Sigmoid colon (tissue), 7 donors: Measurements from ENCODE around the gene VANGL1. TPM values are rescaled to one million over a fixed set of nuclear protein-coding genes. Genes with fewer than 3 reads are reported as not detected.

Experiments
- DNase-seq: peaks from one replicate; pipeline ENCODE4 v3.0.0-alpha.2; 2019
- H3K27ac ChIP-seq, 4 donors: fragments of 200-600 bp; sonication (generic); one replicate each; pipeline ENCODE4 v1.5.1; 2016 to 2019; ENCODE audit warnings: mild to moderate bottlenecking in 1 of 4
- H3K27me3 ChIP-seq, 3 donors: fragments of 200-600 bp; sonication (generic); one replicate each; pipeline ENCODE4 v1.5.1; 2019; ENCODE audit warnings: mild to moderate bottlenecking in 1 of 3
- H3K36me3 ChIP-seq, 4 donors: fragments of 200-600 bp; sonication (generic); one replicate each; pipeline ENCODE4 v1.5.1; 2016 to 2019
- H3K4me1 ChIP-seq, 4 donors: fragments of 200-600 bp; sonication (generic); one replicate each; pipeline ENCODE4 v1.5.1; 2017 to 2019
- H3K4me3 ChIP-seq, 4 donors: fragments of 200-600 bp; sonication (generic); one replicate each; pipeline ENCODE4 v1.5.1; 2017 to 2019; ENCODE audit warnings: mild to moderate bottlenecking in 2 of 4, moderate library complexity in 1 of 4
- H3K9me3 ChIP-seq, 4 donors: fragments of 200-600 bp in 3 of 4; sonication (generic) in 3 of 4; one replicate each; pipeline versions ENCODE4 v1.5.1 to v1.6.1; 2013 to 2019
- CTCF ChIP-seq, 4 experiments: fragments of 450-650 bp in 3 of 4; fragments of 200-600 bp in 1 of 4; IDR thresholded peaks; one replicate each; pipeline ENCODE4 v1.5.1; 2016 to 2019; ENCODE audit warnings: antibody characterized with exemption in 4 of 4, mild to moderate bottlenecking in 3 of 4, moderate library complexity in 2 of 4
- EP300 ChIP-seq, 4 donors: sonication (generic); formaldehyde crosslinking; IDR thresholded peaks; one replicate each; pipeline ENCODE4 v1.6.1; 2017; ENCODE audit warnings: antibody characterized with exemption in 4 of 4
- POLR2A ChIP-seq, 2 donors: fragments of 450-650 bp; IDR thresholded peaks; one replicate each; pipeline ENCODE4 v1.6.1; 2016; ENCODE audit warnings: antibody characterized with exemption in 2 of 2, mild to moderate bottlenecking in 2 of 2, moderate library complexity in 2 of 2
- POLR2AphosphoS5 ChIP-seq, 4 donors: sonication (generic); formaldehyde crosslinking; IDR thresholded peaks; one replicate each; pipeline ENCODE4 v1.6.1; 2017; ENCODE audit warnings: antibody characterized with exemption in 4 of 4
- WGBS, 2 donors: extraction: QIAGEN DNeasy Blood & Tissue Kit; methylation state at CpG; one replicate each; pipeline ENCODE4 v1.1.7; 2013; 5-methylcytosine and 5-hydroxymethylcytosine counted together
- intact Hi-C: fragments of 100-400 bp; cut with DNase I; formaldehyde crosslinking; loops from one replicate; pipeline ENCODE4 v1.15.1; 2023
- polyA plus RNA-seq, 3 donors: library from polyadenylated mRNA; stranded (reverse); fragments of 200-250 nt; gene quantifications; one replicate each; pipeline ENCODE4 v1.2.3, GENCODE V29; 2013
- total RNA-seq, 4 donors: library from RNA; depleted of rRNA; stranded (reverse); fragments of >200 nt; gene quantifications; one replicate each; pipeline ENCODE4 v1.1.0, GENCODE V29; 2016
- donor health status: healthy with polysubstance abuse.
- donor health status: Bipolar disorder and iron deficiency.
- donor health status: healthy.

Gene VANGL1
- total and polyA plus RNA-seq, 7 donors, result 1.2 to 14.7 (median 7.1) TPM

DNA sequence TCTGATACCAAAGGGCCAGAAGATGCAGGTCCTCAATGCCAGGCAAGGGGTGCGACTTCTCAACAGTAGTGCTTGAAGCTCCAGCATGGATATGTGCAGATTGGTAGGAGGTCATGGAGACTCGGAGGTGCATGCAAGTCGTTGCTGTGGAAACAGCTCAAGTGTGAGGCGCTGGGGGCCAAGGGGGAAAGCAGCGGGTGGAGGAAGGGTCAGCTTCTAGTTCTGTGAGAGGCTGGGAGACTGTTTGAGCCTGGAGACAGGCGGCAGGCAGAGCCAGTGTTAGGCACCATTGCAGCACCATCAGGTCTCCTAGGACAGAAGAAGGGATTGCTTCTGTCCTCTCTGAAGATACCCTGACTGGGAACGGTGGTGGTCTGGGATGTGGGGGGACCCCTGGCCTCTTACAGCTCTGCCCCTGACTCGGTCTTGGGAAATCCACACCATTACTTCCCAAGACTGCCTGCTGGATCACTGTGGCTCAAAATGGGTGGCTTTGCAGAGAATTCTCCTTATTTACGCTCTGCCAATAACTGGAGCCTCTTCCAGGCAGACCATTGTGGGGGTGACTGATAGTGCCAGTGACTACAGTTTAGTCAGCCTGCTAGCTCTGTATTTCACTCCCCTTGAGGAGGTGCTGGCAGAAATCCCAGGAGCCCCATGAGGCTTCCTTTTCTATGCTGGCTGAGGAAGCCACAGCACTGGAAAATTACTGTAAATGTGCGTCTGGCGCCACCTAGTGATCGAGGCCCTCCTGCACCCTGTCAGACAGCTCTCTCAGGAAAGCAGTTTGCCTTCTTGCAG is 46.3 kb upstream of the VANGL1 start:
- Histone ChIP-seq H3K36me3 (no peaks in the 10 kb centered on the region), H3K9me3 (no peaks in the 10 kb centered on the region), H3K4me3 (no peak overlapping the region), H3K27me3 (no peaks in the 10 kb centered on the region), H3K4me1 (peaks cover 0 to 5% (median 4%) of the 10 kb centered on the region in 4 donors), H3K27ac (no peak overlapping the region)
- TF ChIP-seq POLR2A (IDR thresholded peaks at IDR 0.05) (no peak), CTCF (IDR thresholded peaks at IDR 0.05) (peak; percentile 69 to 91 (median 82)), EP300 (IDR thresholded peaks at IDR 0.05) (no peak)
- 61 to 65% methylated on average over 12 of the region's 12 CpGs for WGBS, 2 donors
- peak; percentile 91 for DNase-seq
- intact Hi-C loops, result loop anchor here (1.0 to 10.0 kb wide), 3 partner anchors 131 to 618 kb away; no protein-coding TSS in a partner anchor

- Histone ChIP-seq H3K4me1 (peaks cover 0 to 5% (median 4%) of the 10 kb centered on the region in 4 donors), H3K9me3 (no peaks in the 10 kb centered on the region), H3K36me3 (no peaks in the 10 kb centered on the region), H3K27me3 (no peaks in the 10 kb centered on the region), H3K4me3 (no peak overlapping the region), H3K27ac (no peak overlapping the region)
- 44 to 51% methylated on average over 7 of the region's 7 CpGs for WGBS, 2 donors
- intact Hi-C loops, result loop anchor here (1.0 to 10.0 kb wide), 3 partner anchors 131 to 619 kb away; no protein-coding TSS in a partner anchor
- no peak for DNase-seq
- no peak for TF ChIP-seq CTCF (IDR thresholded peaks at IDR 0.05)
- no peak for TF ChIP-seq POLR2AphosphoS5 (IDR thresholded peaks at IDR 0.05)
- TF ChIP-seq POLR2A (IDR thresholded peaks at IDR 0.05), result no peak
- TF ChIP-seq EP300 (IDR thresholded peaks at IDR 0.05), result no peak
Observed at GRCh38 chr1:115596080-115596780, 45.5 kb upstream of the VANGL1 start.

DNA sequence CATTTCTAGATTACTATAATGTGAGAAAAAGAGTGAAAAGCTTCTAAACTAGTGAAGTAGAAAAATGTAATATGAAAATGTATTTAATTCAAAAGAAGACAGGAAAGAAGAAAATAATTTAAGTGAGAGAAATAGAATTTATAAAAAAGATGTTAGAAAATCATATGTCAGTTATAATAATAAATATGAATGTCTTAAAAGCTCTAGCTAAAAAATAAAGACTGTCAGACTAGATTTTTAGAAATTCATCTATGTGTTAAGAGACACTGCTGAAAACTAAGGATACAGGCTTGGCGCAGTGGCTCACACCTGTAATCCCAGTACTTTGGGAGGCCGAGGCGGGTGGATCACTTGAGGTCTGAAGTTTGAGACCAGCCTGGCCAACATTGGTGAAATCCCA is 37.3 kb upstream of the VANGL1 start:
- Histone ChIP-seq H3K4me3 (no peak overlapping the region), H3K4me1 (no peaks in the 10 kb centered on the region), H3K27ac (no peak overlapping the region), H3K36me3 (no peaks in the 10 kb centered on the region), H3K27me3 (no peaks in the 10 kb centered on the region), H3K9me3 (no peaks in the 10 kb centered on the region)
- intact Hi-C loops, result no loop called here
- TF ChIP-seq POLR2AphosphoS5 (IDR thresholded peaks at IDR 0.05), result no peak
- TF ChIP-seq CTCF (IDR thresholded peaks at IDR 0.05), result no peak
- no peak for TF ChIP-seq EP300 (IDR thresholded peaks at IDR 0.05)
- TF ChIP-seq POLR2A (IDR thresholded peaks at IDR 0.05), result no peak
- 92 to 95% methylated on average over 3 of the region's 3 CpGs for WGBS, 2 donors
- DNase-seq, result no peak

DNA sequence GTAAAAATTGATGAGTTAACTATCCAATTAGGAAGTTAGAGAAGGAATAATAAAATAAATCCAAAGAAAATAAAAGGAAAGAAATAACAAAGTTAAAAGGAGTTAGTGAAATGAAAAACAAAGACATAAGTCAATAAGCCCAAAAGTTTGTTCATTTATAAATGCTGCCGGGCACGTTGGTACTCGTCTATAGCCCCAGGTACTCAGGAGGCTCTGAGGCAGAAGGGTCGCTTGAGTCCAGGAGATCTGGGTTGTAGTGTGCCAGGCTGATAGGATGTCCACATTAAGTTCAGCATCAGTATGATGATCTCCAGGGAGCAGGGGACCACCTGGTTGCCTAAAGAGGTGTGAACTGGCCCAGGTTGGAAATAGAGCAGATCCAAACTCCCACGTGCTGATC is 35.5 kb upstream of the VANGL1 start:
- WGBS, 2 donors, result 66 to 85% methylated on average over 5 of the region's 5 CpGs
- TF ChIP-seq POLR2AphosphoS5 (IDR thresholded peaks at IDR 0.05) (no peak), EP300 (IDR thresholded peaks at IDR 0.05) (no peak), CTCF (IDR thresholded peaks at IDR 0.05) (no peak), POLR2A (IDR thresholded peaks at IDR 0.05) (no peak)
- Histone ChIP-seq H3K9me3 (no peaks in the 10 kb centered on the region), H3K36me3 (no peaks in the 10 kb centered on the region), H3K4me3 (no peak overlapping the region), H3K27me3 (no peaks in the 10 kb centered on the region), H3K27ac (no peak overlapping the region), H3K4me1 (no peaks in the 10 kb centered on the region)
- intact Hi-C loops, result loop anchor here (5.0 kb wide), 1 partner anchor 166 kb away; no protein-coding TSS in a partner anchor
- no peak for DNase-seq
